IMR-90 (cell line): ENCODE data around the gene MMP21.

Source experiments
- CEBPB ChIP-seq: IDR thresholded peaks from 2 replicates; pipeline ENCODE4 v1.6.1; 2012; ENCODE audit warnings: low read depth, low read length, improper control_type of control experiment
- CHD1 ChIP-seq: IDR thresholded peaks from 2 replicates; pipeline ENCODE4 v1.6.1; 2012; ENCODE audit warnings: low read depth, low read length, improper control_type of control experiment
- FOS ChIP-seq: fragments of 150-350 bp; IDR thresholded peaks from 2 replicates; pipeline ENCODE4 v1.6.1; 2016; ENCODE audit warnings: low read depth, low read length
- MAZ ChIP-seq: IDR thresholded peaks from 2 replicates; pipeline ENCODE4 v1.6.1; 2012; ENCODE audit warnings: low read depth, mild to moderate bottlenecking, low read length, improper control_type of control experiment, moderate library complexity, borderline replicate concordance
- NFE2L2 ChIP-seq: fragments of 150-350 bp; IDR thresholded peaks from 2 replicates; pipeline ENCODE4 v1.6.1; 2016; ENCODE audit warnings: low read depth, mild to moderate bottlenecking, low read length
- POLR2A ChIP-seq: IDR thresholded peaks from 2 replicates; pipeline ENCODE4 v1.6.1; 2012; ENCODE audit warnings: mild to moderate bottlenecking, low read depth, low read length
- RAD21 ChIP-seq: IDR thresholded peaks from 2 replicates; pipeline ENCODE4 v1.6.1; 2012; ENCODE audit warnings: low read length, improper control_type of control experiment
- RCOR1 ChIP-seq: IDR thresholded peaks from 2 replicates; pipeline ENCODE4 v1.6.1; 2012; ENCODE audit warnings: mild to moderate bottlenecking, low read length, improper control_type of control experiment; ENCODE audit not compliant: insufficient replicate concordance
- SMC3 ChIP-seq: fragments of 150-350 bp; IDR thresholded peaks from 2 replicates; pipeline ENCODE4 v1.6.1; 2016; ENCODE audit warnings: low read depth, mild to moderate bottlenecking, antibody characterized with exemption, low read length, moderate library complexity
- TF ChIP-seq, protein P1 (sequence below): conservative IDR thresholded peaks from 2 replicates; pipeline ENCODE4 v1.5.1; 2012; ENCODE audit warnings: mild to moderate bottlenecking, low read depth, low read length, improper control_type of control experiment

GRCh38 chr10:125783957-125784356 lies 8.3 kb upstream of the MMP21 start:
- TF ChIP-seq RAD21 (no peak), NFE2L2 (no peak), POLR2A (no peak), MAZ (no peak), RCOR1 (no peak), CHD1 (no peak), SMC3 (no peak), CEBPB (no peak), FOS (no peak)
- TF ChIP-seq, protein P1, sequence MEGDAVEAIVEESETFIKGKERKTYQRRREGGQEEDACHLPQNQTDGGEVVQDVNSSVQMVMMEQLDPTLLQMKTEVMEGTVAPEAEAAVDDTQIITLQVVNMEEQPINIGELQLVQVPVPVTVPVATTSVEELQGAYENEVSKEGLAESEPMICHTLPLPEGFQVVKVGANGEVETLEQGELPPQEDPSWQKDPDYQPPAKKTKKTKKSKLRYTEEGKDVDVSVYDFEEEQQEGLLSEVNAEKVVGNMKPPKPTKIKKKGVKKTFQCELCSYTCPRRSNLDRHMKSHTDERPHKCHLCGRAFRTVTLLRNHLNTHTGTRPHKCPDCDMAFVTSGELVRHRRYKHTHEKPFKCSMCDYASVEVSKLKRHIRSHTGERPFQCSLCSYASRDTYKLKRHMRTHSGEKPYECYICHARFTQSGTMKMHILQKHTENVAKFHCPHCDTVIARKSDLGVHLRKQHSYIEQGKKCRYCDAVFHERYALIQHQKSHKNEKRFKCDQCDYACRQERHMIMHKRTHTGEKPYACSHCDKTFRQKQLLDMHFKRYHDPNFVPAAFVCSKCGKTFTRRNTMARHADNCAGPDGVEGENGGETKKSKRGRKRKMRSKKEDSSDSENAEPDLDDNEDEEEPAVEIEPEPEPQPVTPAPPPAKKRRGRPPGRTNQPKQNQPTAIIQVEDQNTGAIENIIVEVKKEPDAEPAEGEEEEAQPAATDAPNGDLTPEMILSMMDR, result no peak
